PC-9 (cell line): ENCODE results near the gene KRT82.

Experiments
- CTCF ChIP-seq: fragments of 200-600 bp; sonication (generic); conservative IDR thresholded peaks from 2 replicates; pipeline ENCODE4 v1.6.1; 2017; ENCODE audit warnings: mixed run types, antibody characterized with exemption, mild to moderate bottlenecking, moderate library complexity
- EZH2 ChIP-seq: fragments of 200-600 bp; sonication (generic); IDR thresholded peaks from 2 replicates; pipeline ENCODE4 v1.8.0; 2017; ENCODE audit warnings: antibody characterized with exemption, low read depth

- TF ChIP-seq CTCF (no peak), EZH2 (no peak)
Measured at GRCh38 chr12:52414936-52415335, 8.8 kb upstream of the KRT82 start.
